Non-pigmented ciliary epithelial cell (primary cell): Measurements from ENCODE around the gene ALKAL2.
A peak's percentile ranks its signal among the peaks of the same experiment; 100 is the strongest.
"Not testable (repeated sequence)": the region's sequence is repeated elsewhere in the genome, so short reads cannot be mapped to it uniquely, and the experiment has no call there.

Experiments
- DNase-seq: peaks from one replicate; pipeline ENCODE4 v3.0.0-alpha.2; 2010; ENCODE audit warnings: low read depth

Gene ALKAL2

GRCh38 chr2:287911-288757 lies at the start of gene ALKAL2:
Gene ALKAL2, minus strand, starts transcription at chr2:288091. Its CDS starts 256 bp downstream, at chr2:287835.
- no peak for DNase-seq

- DNase-seq = not testable (repeated sequence)
Measured at GRCh38 chr2:336949-337348, 49.1 kb upstream of the ALKAL2 start.

GRCh38 chr2:336360-336759 lies 48.5 kb upstream of the ALKAL2 start:
- no peak for DNase-seq

GRCh38 chr2:332592-332991 lies 44.7 kb upstream of the ALKAL2 start:
- DNase-seq = no peak

- DNase-seq = no peak
Measured at GRCh38 chr2:328761-329160, 40.9 kb upstream of the ALKAL2 start.

GRCh38 chr2:323035-323434 lies 35.1 kb upstream of the ALKAL2 start:
- no peak for DNase-seq

GRCh38 chr2:322326-322725 lies 34.4 kb upstream of the ALKAL2 start:
- no peak for DNase-seq

- DNase-seq = no peak
Measured at GRCh38 chr2:320561-320960, 32.7 kb upstream of the ALKAL2 start.

GRCh38 chr2:319059-319600 lies 31.2 kb upstream of the ALKAL2 start:
- no peak for DNase-seq

GRCh38 chr2:317501-318424 lies 29.9 kb upstream of the ALKAL2 start:
- peak; percentile 17 for DNase-seq

GRCh38 chr2:316381-316780 lies 28.5 kb upstream of the ALKAL2 start:
- DNase-seq = no peak

- not testable (repeated sequence) for DNase-seq
Measured at GRCh38 chr2:315925-316324, 28.0 kb upstream of the ALKAL2 start.

- no peak for DNase-seq
Measured at GRCh38 chr2:314561-315336, 26.9 kb upstream of the ALKAL2 start.

- DNase-seq = no peak
Measured at GRCh38 chr2:313991-314390, 26.1 kb upstream of the ALKAL2 start.

- DNase-seq = no peak
Measured at GRCh38 chr2:310994-311393, 23.1 kb upstream of the ALKAL2 start.

- DNase-seq = no peak
Measured at GRCh38 chr2:309954-310510, 22.1 kb upstream of the ALKAL2 start.

- no peak for DNase-seq
Measured at GRCh38 chr2:309148-309953, 21.5 kb upstream of the ALKAL2 start.

- DNase-seq = no peak
Measured at GRCh38 chr2:305366-305765, 17.5 kb upstream of the ALKAL2 start.

- DNase-seq = no peak
Measured at GRCh38 chr2:296354-296753, 8.5 kb upstream of the ALKAL2 start.

GRCh38 chr2:295090-295489 lies 7.2 kb upstream of the ALKAL2 start:
- no peak for DNase-seq
